Posterior cingulate gyrus (tissue), 11 donors: ENCODE results near the gene FETUB.
"Not testable (repeated sequence)": the region's sequence is repeated elsewhere in the genome, so short reads cannot be mapped to it uniquely, and the experiment has no call there.

ENCODE experiments used
- DNase-seq, 10 donors: peaks; one replicate each; pipeline versions ENCODE4 v3.0.0 to v3.0.0-alpha.2; 2020 to 2021; ENCODE audit warnings: mixed read lengths in 3 of 10
- intact Hi-C: fragments of 100-400 bp; cut with DNase I; formaldehyde crosslinking; loops from one replicate; pipeline ENCODE4 v1.15.1; 2023

FETUB gene

GRCh38 chr3:186668426-186668825 is 28.2 kb downstream of the FETUB start:
- intact Hi-C loops, result no loop called here

GRCh38 chr3:186669378-186670084 is 29.3 kb downstream of the FETUB start:
- intact Hi-C loops, result no loop called here
- DNase-seq, result no peak

More at GRCh38 chr3:186668426-186668825, 28.2 kb downstream of the FETUB start:
- no peak for DNase-seq

- no peak for DNase-seq
- intact Hi-C loops, result no loop called here
These were observed 30.0 kb downstream of the FETUB start for GRCh38 chr3:186670155-186670554.

GRCh38 chr3:186671051-186671450 is 30.9 kb downstream of the FETUB start:
- DNase-seq, result no peak
- intact Hi-C loops, result no loop called here

- intact Hi-C loops, result no loop called here
These were observed 38.4 kb downstream of the FETUB start for GRCh38 chr3:186678604-186679003.

GRCh38 chr3:186679151-186679550 is 39.0 kb downstream of the FETUB start:
- intact Hi-C loops, result no loop called here
- no peak for DNase-seq

More at GRCh38 chr3:186678604-186679003, 38.4 kb downstream of the FETUB start:
- no peak for DNase-seq

- no peak for DNase-seq
- intact Hi-C loops, result no loop called here
These were observed 40.7 kb downstream of the FETUB start for GRCh38 chr3:186680869-186681268.

- DNase-seq, result no peak
- intact Hi-C loops, result no loop called here
These were observed 42.6 kb downstream of the FETUB start for GRCh38 chr3:186682812-186683211.

GRCh38 chr3:186683979-186684378 is 43.8 kb downstream of the FETUB start:
- DNase-seq, result no peak
- intact Hi-C loops, result no loop called here

- intact Hi-C loops, DNase-seq: not testable (repeated sequence)
These were observed 46.3 kb downstream of the FETUB start for GRCh38 chr3:186686475-186686874.

GRCh38 chr3:186687120-186687651 is 47.0 kb downstream of the FETUB start:
- DNase-seq, result no peak
- intact Hi-C loops, result no loop called here

- intact Hi-C loops, result not testable (repeated sequence)
These were observed 50.1 kb downstream of the FETUB start for GRCh38 chr3:186690304-186690703.

GRCh38 chr3:186691676-186692075 is 51.5 kb downstream of the FETUB start:
- DNase-seq, result no peak
- intact Hi-C loops, result no loop called here

More at GRCh38 chr3:186690304-186690703, 50.1 kb downstream of the FETUB start:
- not testable (repeated sequence) for DNase-seq

- no peak for DNase-seq
These were observed 53.6 kb downstream of the FETUB start for GRCh38 chr3:186693843-186694242.

GRCh38 chr3:186694288-186695032 is 54.3 kb downstream of the FETUB start:
- no peak for DNase-seq
- intact Hi-C loops, result no loop called here

More at GRCh38 chr3:186693843-186694242, 53.6 kb downstream of the FETUB start:
- intact Hi-C loops, result no loop called here

- intact Hi-C loops, result no loop called here
- DNase-seq, result no peak
These were observed 56.3 kb downstream of the FETUB start for GRCh38 chr3:186696522-186696921.

- no peak for DNase-seq
- intact Hi-C loops, result no loop called here
These were observed 57.3 kb downstream of the FETUB start for GRCh38 chr3:186697510-186697909.

GRCh38 chr3:186700267-186700666 is 60.1 kb downstream of the FETUB start:
- no peak for DNase-seq
- intact Hi-C loops, result no loop called here

GRCh38 chr3:186702451-186702850 is 62.3 kb downstream of the FETUB start:
- intact Hi-C loops, DNase-seq: not testable (repeated sequence)
